HL-60 (cell line): ENCODE data around the gene GPR37.

ENCODE experiments used
- CTCF ChIP-seq: IDR thresholded peaks from one replicate; pipeline ENCODE4 v1.5.1; 2011; ENCODE audit warnings: low read length, control low read depth, inconsistent platforms; ENCODE audit not compliant: insufficient read depth
- POLR2AphosphoS5 ChIP-seq: IDR thresholded peaks from 2 replicates; pipeline ENCODE4 v1.6.1; 2012; ENCODE audit warnings: low read depth
- TF ChIP-seq, protein P1 (sequence below): IDR thresholded peaks from 2 replicates; pipeline ENCODE4 v1.6.1; 2012; ENCODE audit warnings: low read depth; ENCODE audit not compliant: insufficient replicate concordance

DNA sequence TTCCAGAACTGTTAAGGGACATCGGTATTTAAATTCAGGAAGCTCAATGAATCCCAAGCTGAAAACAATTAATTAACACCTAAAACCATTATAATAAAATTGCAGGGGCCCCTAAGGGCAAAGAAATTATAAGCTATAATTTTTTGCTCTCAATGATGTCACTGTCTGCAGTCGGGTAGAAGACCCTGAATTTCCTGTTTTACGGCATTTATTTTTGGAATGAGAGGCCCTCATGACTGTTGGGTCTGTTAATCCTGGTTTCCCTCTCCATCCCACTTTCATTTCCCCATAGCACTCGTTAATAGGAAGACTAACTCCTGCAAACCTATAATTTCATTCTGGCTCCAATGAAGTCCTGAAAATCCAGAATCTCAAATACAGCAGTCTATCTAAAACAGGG, 25.8 kb upstream of the GPR37 start:
- no peak for TF ChIP-seq CTCF
- TF ChIP-seq, protein P1, sequence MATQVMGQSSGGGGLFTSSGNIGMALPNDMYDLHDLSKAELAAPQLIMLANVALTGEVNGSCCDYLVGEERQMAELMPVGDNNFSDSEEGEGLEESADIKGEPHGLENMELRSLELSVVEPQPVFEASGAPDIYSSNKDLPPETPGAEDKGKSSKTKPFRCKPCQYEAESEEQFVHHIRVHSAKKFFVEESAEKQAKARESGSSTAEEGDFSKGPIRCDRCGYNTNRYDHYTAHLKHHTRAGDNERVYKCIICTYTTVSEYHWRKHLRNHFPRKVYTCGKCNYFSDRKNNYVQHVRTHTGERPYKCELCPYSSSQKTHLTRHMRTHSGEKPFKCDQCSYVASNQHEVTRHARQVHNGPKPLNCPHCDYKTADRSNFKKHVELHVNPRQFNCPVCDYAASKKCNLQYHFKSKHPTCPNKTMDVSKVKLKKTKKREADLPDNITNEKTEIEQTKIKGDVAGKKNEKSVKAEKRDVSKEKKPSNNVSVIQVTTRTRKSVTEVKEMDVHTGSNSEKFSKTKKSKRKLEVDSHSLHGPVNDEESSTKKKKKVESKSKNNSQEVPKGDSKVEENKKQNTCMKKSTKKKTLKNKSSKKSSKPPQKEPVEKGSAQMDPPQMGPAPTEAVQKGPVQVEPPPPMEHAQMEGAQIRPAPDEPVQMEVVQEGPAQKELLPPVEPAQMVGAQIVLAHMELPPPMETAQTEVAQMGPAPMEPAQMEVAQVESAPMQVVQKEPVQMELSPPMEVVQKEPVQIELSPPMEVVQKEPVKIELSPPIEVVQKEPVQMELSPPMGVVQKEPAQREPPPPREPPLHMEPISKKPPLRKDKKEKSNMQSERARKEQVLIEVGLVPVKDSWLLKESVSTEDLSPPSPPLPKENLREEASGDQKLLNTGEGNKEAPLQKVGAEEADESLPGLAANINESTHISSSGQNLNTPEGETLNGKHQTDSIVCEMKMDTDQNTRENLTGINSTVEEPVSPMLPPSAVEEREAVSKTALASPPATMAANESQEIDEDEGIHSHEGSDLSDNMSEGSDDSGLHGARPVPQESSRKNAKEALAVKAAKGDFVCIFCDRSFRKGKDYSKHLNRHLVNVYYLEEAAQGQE = no peak
- no peak for TF ChIP-seq POLR2AphosphoS5
